ENCODE measurements around the gene COL6A2.

DNA sequence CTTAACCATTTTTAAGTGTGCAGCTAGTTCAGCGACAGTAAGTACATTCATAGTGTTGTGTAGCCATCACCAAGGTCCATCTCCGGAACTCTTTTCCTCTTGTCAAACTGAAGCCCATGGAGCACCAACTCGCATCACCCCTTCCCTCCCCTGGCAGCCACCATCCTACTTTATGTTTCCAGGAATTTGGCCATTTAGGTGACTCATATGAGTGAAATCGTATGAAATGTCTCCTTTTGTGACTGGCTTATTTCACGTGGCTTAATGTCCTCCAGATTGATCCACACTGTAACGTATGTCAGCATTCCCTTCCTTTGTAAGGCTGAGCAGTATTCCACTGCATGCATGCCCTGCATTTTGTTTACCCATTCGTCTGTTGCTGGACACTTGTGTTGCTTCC, 2.5 kb downstream of the COL6A2 start:
- TF ChIP-seq POLR2A (IDR thresholded peaks at IDR 0.05; ENCODE audit: insufficient read depth in 1 of 2, low read depth in 2 of 2, low read length in 2 of 2) = no peak
- TF ChIP-seq, protein P1, sequence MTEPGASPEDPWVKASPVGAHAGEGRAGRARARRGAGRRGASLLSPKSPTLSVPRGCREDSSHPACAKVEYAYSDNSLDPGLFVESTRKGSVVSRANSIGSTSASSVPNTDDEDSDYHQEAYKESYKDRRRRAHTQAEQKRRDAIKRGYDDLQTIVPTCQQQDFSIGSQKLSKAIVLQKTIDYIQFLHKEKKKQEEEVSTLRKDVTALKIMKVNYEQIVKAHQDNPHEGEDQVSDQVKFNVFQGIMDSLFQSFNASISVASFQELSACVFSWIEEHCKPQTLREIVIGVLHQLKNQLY (CRISPR knock-in tag; IDR thresholded peaks at IDR 0.05) = no peak
